ENCODE measurements around the gene ARPC5L.

- TF ChIP-seq CTCF (IDR thresholded peaks at IDR 0.05; ENCODE audit: borderline replicate concordance, extremely low read depth, low read length, poor library complexity, severe bottlenecking) (no peak), EZH2 (IDR thresholded peaks at IDR 0.05; ENCODE audit: borderline replicate concordance, low read depth, low read length, severe bottlenecking) (no peak)
These were observed 25.9 kb downstream of the ARPC5L start for GRCh38 chr9:124887832-124888231.

All from DND-41 (cell line).